GM12878 (cell line): Measurements from ENCODE around the gene SPAG7. TPM values are rescaled to one million over a fixed set of nuclear protein-coding genes. Genes with fewer than 3 reads are reported as not detected.

Experiments used
- ATAC-seq: fragments of 200-7000 bp; cut with Tn5 transposase; 3 replicates; pipeline ENCODE4 v1.9.1; 2020; ENCODE audit warnings: mild to moderate bottlenecking, moderate library complexity
- BruUV-seq: library from RNA; stranded (reverse); fragments of 400-500 nt; replicated peaks from 2 replicates; lab custom pipeline; 2021; lab: Mats Ljungman, UMichigan
- CTCF ChIA-PET: fragments of 300-600 bp; sonication (Branson Sonifier 250); formaldehyde crosslinking; extraction: SDS; loops from one replicate; lab custom pipeline; 2021; ENCODE audit warnings: inconsistent platforms; lab: Yijun Ruan, JAX
- POLR2A ChIA-PET: fragments of 350-600 bp; formaldehyde crosslinking; extraction: SDS; loops from one replicate; lab custom pipeline; 2021; ENCODE audit warnings: inconsistent platforms; lab: Charles Lee
- RAD21 ChIA-PET: fragments of 300-600 bp; sonication (Branson Sonifier 250); formaldehyde crosslinking; loops from one replicate; lab custom pipeline; 2023; ENCODE audit warnings: antibody characterized with exemption; ENCODE audit not compliant: unreplicated experiment; lab: Charles Lee
- SMC1A ChIA-PET: fragments of 300-600 bp; sonication (Branson Sonifier 250); formaldehyde crosslinking; loops from one replicate; lab custom pipeline; 2023; ENCODE audit not compliant: unreplicated experiment, uncharacterized antibody; lab: Charles Lee
- DNase-seq: peaks from one replicate; pipeline ENCODE4 v3.0.0-alpha.2; 2011; ENCODE audit warnings: low read depth, low spot score
- FAIRE-seq: peaks from 3 replicates; lab custom pipeline; 2011; peaks lifted over from hg19 to GRCh38; lab: Jason Lieb, UNC
- H2AFZ ChIP-seq: 2 replicates; pipeline ENCODE4 v1.6.0; 2011; ENCODE audit warnings: low read depth, low read length, control low read depth; ENCODE audit not compliant: control insufficient read depth
- H3K27ac ChIP-seq: 2 replicates; pipeline ENCODE4 v1.5.1; 2011; ENCODE audit warnings: control low read depth; ENCODE audit not compliant: control insufficient read depth, insufficient read depth
- H3K27me3 ChIP-seq, 2 experiments: replicated peaks in 1 of 2; 2 replicates each; pipeline versions ENCODE4 v1.6.0 to v1.6.1; 2011; ENCODE audit warnings: low read length in 1 of 2; ENCODE audit not compliant: control insufficient read depth in 2 of 2, insufficient read depth in 2 of 2
- H3K36me3 ChIP-seq, 2 experiments: 2 replicates each; pipeline ENCODE4 v1.5.1; 2011; ENCODE audit warnings: low read length in 1 of 2; ENCODE audit not compliant: control insufficient read depth in 2 of 2, insufficient read depth in 2 of 2
- H3K4me1 ChIP-seq: 2 replicates; pipeline ENCODE4 v1.6.1; 2011; ENCODE audit warnings: mild to moderate bottlenecking, low read length, moderate library complexity, mixed read lengths; ENCODE audit not compliant: control insufficient read depth, insufficient read depth
- H3K4me2 ChIP-seq: 2 replicates; pipeline ENCODE4 v1.6.0; 2011; ENCODE audit warnings: control low read depth; ENCODE audit not compliant: control insufficient read depth, insufficient read depth
- H3K4me3 ChIP-seq: fragments of 200-600 bp; sonication (generic); 2 replicates; pipeline ENCODE4 v1.5.1; 2016
- H3K79me2 ChIP-seq: 2 replicates; pipeline ENCODE4 v1.6.0; 2011; ENCODE audit warnings: low read length; ENCODE audit not compliant: control insufficient read depth, insufficient read depth
- H3K9ac ChIP-seq: 2 replicates; pipeline ENCODE4 v1.8.0; 2011; ENCODE audit warnings: low read length, control low read depth, mixed read lengths; ENCODE audit not compliant: control insufficient read depth, insufficient read depth
- H3K9me3 ChIP-seq: replicated peaks from 3 replicates; pipeline ENCODE4 v1.5.1; 2011; ENCODE audit warnings: mild to moderate bottlenecking, low read length; ENCODE audit not compliant: control insufficient read depth, insufficient read depth
- H4K20me1 ChIP-seq: 2 replicates; pipeline ENCODE4 v1.6.0; 2011; ENCODE audit not compliant: control insufficient read depth, insufficient read depth
- ASH2L ChIP-seq: fragments of 300-600, 200-600 bp; sonication (generic); IDR thresholded peaks from 2 replicates; pipeline ENCODE4 v1.6.1; 2017; ENCODE audit warnings: low read depth, mild to moderate bottlenecking, borderline replicate concordance
- BHLHE40 ChIP-seq, 2 experiments: fragments of 450-650 bp in 1 of 2; IDR thresholded peaks; 2 replicates each; pipeline ENCODE4 v1.6.1; 2011 to 2017; ENCODE audit warnings: low read depth in 2 of 2, borderline replicate concordance in 1 of 2, improper control_type of control experiment in 1 of 2, low read length in 1 of 2, mild to moderate bottlenecking in 1 of 2
- CEBPB ChIP-seq, 2 experiments: fragments of 150-350 bp in 1 of 2; IDR thresholded peaks; 2 replicates each; pipeline ENCODE4 v1.6.1; 2012 to 2014; ENCODE audit warnings: low read depth in 2 of 2, low read length in 2 of 2, borderline replicate concordance in 1 of 2, inconsistent platforms in 1 of 2
- CREM ChIP-seq: IDR thresholded peaks from 2 replicates; pipeline ENCODE4 v1.6.1; 2014; ENCODE audit warnings: antibody characterized with exemption, low read depth
- IKZF2 ChIP-seq, 2 experiments: fragments of 450-650 bp; IDR thresholded peaks; 2 replicates each; pipeline ENCODE4 v1.6.1; 2017; ENCODE audit warnings: mild to moderate bottlenecking in 2 of 2, moderate library complexity in 2 of 2
- NR2F1 ChIP-seq: fragments of 450-650 bp; conservative IDR thresholded peaks from 2 replicates; pipeline ENCODE4 v1.6.1; 2017; ENCODE audit warnings: mild to moderate bottlenecking
- POLR2AphosphoS2 ChIP-seq: IDR thresholded peaks from 2 replicates; pipeline ENCODE4 v1.6.1; 2011; ENCODE audit warnings: low read depth, mild to moderate bottlenecking, low read length, improper control_type of control experiment, moderate library complexity
- RAD51 ChIP-seq: fragments of 450-650 bp; IDR thresholded peaks from 2 replicates; pipeline ENCODE4 v1.6.1; 2016; ENCODE audit warnings: moderate library complexity, mild to moderate bottlenecking, inconsistent platforms
- SPI1 ChIP-seq: IDR thresholded peaks from 2 replicates; pipeline ENCODE4 v1.6.1; 2011; ENCODE audit warnings: low read depth, mild to moderate bottlenecking, low read length, moderate library complexity, borderline replicate concordance; ENCODE audit not compliant: insufficient read depth
- SREBF2 ChIP-seq: IDR thresholded peaks from 2 replicates; pipeline ENCODE4 v1.6.1; 2012; ENCODE audit warnings: mild to moderate bottlenecking, low read length
- SRF ChIP-seq, 2 experiments: IDR thresholded peaks; 2 replicates each; pipeline ENCODE4 v1.6.1; 2011; ENCODE audit warnings: low read depth in 2 of 2, low read length in 2 of 2, mild to moderate bottlenecking in 1 of 2, moderate library complexity in 1 of 2
- STAT1 ChIP-seq: fragments of 450-650 bp; conservative IDR thresholded peaks from 2 replicates; pipeline ENCODE4 v1.6.1; 2014; ENCODE audit warnings: antibody characterized with exemption, mild to moderate bottlenecking
- TARDBP ChIP-seq: IDR thresholded peaks from 2 replicates; pipeline ENCODE4 v1.6.1; 2016; ENCODE audit warnings: borderline replicate concordance
- ZNF384 ChIP-seq: IDR thresholded peaks from 2 replicates; pipeline ENCODE4 v1.6.1; 2012; ENCODE audit warnings: low read depth, mild to moderate bottlenecking, low read length, improper control_type of control experiment, borderline replicate concordance
- WGBS: methylation state at CpG from one replicate; pipeline ENCODE4 v1.1.6; 2016; ENCODE audit warnings: low lambda C conversion rate; ENCODE audit not compliant: insufficient replicate concordance, insufficient coverage; ENCODE audit errors: missing lambda C conversion rate; 5-methylcytosine and 5-hydroxymethylcytosine counted together
- in situ Hi-C: fragments of 300-500 bp; cut with MboI; formaldehyde crosslinking; loops from 9 replicates; pipeline ENCODE4 v1.14.3; 2018; ENCODE audit warnings: mixed read lengths
- intact Hi-C: fragments of 100-400 bp; cut with micrococcal nuclease; formaldehyde crosslinking; loops from one replicate; pipeline ENCODE4 v1.14.2; 2022; ENCODE audit not compliant: unreplicated experiment
- polyA plus RNA-seq, 11 experiments: library from polyadenylated mRNA; depleted of rRNA in 4 of 11; unstranded in 6 of 11; stranded (reverse) in 5 of 11; fragments of >200 nt; fragmentation: Nextera tagmentation in 4 of 11; fragmentation: Illumina TruSeq in 1 of 11; extraction: Ambion mirVana in 4 of 11; extraction: Trizol in 1 of 11; gene quantifications; 1 replicate in 1 of 11; 2 replicates in 10 of 11; pipeline versions ENCODE4 v1.2.1 to v1.2.3, GENCODE V29; 2011 to 2016; ENCODE audit warnings: inconsistent platforms in 2 of 11, missing spikeins in 2 of 11, low read depth in 1 of 11
- total RNA-seq, 4 experiments: library from RNA; depleted of rRNA in 3 of 4; stranded (reverse); fragments of >200 nt in 3 of 4; fragmentation: Illumina TruSeq in 1 of 4; extraction: Trizol in 1 of 4; gene quantifications; 2 replicates each; pipeline versions ENCODE4 v1.2.1 to v1.2.3, GENCODE V29; 2013 to 2021
- TF ChIP-seq, protein P1 (sequence below): fragments of 450-650 bp; IDR thresholded peaks from 2 replicates; pipeline ENCODE4 v1.6.1; 2016; ENCODE audit warnings: mild to moderate bottlenecking
- TF ChIP-seq, protein P2 (sequence below): fragments of 450-650 bp; formaldehyde crosslinking; IDR thresholded peaks from 2 replicates; pipeline ENCODE4 v1.4.0; 2022; ENCODE audit warnings: mild to moderate bottlenecking, moderate library complexity
- TF ChIP-seq, protein P3 (sequence below): fragments of 450-650 bp; IDR thresholded peaks from 2 replicates; pipeline ENCODE4 v1.6.1; 2018; ENCODE audit warnings: mild to moderate bottlenecking, low read depth, moderate library complexity; ENCODE audit not compliant: partially characterized antibody

The SPAG7 gene
- total and polyA plus RNA-seq, 10 of the 15 experiments (the other 5 are each of a cell fraction or from before 2014, with no cell fraction given) = 7.9 to 146 (median 88.7) TPM

DNA sequence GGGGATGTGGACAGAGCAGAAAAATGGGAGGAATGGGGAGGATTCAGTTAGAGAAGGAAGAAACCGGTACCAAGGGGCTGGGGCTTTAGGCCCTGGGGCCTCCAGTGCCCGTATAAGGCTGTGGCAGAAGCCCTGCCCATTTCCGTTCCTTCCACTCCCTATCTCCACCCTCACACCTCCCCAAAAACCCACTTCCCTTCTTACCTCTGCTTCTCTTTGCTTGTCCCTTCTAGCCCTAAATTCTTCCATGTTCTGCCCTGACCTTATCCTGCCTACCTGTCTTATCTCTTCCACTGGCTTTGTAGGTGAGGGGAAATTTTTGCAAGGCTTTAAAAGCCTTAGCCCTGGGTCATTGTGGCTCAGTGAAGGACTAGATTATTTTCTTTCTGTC is 23.5 kb downstream of the SPAG7 start:
- ATAC-seq = peak; percentile 42
- TF ChIP-seq, protein P1, sequence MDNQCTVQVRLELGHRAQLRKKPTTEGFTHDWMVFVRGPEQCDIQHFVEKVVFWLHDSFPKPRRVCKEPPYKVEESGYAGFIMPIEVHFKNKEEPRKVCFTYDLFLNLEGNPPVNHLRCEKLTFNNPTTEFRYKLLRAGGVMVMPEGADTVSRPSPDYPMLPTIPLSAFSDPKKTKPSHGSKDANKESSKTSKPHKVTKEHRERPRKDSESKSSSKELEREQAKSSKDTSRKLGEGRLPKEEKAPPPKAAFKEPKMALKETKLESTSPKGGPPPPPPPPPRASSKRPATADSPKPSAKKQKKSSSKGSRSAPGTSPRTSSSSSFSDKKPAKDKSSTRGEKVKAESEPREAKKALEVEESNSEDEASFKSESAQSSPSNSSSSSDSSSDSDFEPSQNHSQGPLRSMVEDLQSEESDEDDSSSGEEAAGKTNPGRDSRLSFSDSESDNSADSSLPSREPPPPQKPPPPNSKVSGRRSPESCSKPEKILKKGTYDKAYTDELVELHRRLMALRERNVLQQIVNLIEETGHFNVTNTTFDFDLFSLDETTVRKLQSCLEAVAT = peak; percentile 48
- TF ChIP-seq ZNF384 (no peak), STAT1 (no peak), IKZF2 (IDR thresholded peaks at IDR 0.05) (peak; percentile 54 to 71), SRF (IDR thresholded peaks at IDR 0.05; ENCODE audit: low read depth in 2 of 2, low read length in 2 of 2) (peak; percentile 91 to 95), RAD51 (no peak), SPI1 (peak; percentile 90), POLR2AphosphoS2 (peak; percentile 24; the same call in 1 of the 2 replicates), TARDBP (no peak), CREM (no peak), ASH2L (no peak), NR2F1 (no peak; the same call in 1 of the 2 replicates), SREBF2 (no peak), CEBPB (IDR thresholded peaks at IDR 0.05; ENCODE audit: borderline replicate concordance in 1 of 2, low read depth in 2 of 2, low read length in 2 of 2) (no peak), BHLHE40 (IDR thresholded peaks at IDR 0.05; ENCODE audit: borderline replicate concordance in 1 of 2, low read depth in 2 of 2, low read length in 1 of 2) (0 out of 4 replicates have a peak, but pooled peaks of 1 of the 2 experiments have one; percentile 26)
- TF ChIP-seq, protein P2, sequence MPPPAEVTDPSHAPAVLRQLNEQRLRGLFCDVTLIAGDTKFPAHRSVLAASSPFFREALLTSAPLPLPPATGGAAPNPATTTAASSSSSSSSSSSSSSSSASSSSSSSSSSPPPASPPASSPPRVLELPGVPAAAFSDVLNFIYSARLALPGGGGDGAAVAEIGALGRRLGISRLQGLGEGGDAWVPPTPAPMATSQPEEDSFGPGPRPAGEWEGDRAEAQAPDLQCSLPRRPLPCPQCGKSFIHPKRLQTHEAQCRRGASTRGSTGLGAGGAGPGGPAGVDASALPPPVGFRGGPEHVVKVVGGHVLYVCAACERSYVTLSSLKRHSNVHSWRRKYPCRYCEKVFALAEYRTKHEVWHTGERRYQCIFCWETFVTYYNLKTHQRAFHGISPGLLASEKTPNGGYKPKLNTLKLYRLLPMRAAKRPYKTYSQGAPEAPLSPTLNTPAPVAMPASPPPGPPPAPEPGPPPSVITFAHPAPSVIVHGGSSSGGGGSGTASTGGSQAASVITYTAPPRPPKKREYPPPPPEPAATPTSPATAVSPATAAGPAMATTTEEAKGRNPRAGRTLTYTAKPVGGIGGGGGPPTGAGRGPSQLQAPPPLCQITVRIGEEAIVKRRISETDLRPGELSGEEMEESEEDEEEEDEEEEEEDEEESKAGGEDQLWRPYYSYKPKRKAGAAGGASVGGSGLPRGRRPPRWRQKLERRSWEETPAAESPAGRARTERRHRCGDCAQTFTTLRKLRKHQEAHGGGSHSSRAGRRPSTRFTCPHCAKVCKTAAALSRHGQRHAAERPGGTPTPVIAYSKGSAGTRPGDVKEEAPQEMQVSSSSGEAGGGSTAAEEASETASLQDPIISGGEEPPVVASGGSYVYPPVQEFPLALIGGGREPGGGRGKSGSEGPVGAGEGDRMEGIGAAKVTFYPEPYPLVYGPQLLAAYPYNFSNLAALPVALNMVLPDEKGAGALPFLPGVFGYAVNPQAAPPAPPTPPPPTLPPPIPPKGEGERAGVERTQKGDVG = 0 out of 2 replicates have a peak, but pooled peaks have one; percentile 62
- TF ChIP-seq, protein P3, sequence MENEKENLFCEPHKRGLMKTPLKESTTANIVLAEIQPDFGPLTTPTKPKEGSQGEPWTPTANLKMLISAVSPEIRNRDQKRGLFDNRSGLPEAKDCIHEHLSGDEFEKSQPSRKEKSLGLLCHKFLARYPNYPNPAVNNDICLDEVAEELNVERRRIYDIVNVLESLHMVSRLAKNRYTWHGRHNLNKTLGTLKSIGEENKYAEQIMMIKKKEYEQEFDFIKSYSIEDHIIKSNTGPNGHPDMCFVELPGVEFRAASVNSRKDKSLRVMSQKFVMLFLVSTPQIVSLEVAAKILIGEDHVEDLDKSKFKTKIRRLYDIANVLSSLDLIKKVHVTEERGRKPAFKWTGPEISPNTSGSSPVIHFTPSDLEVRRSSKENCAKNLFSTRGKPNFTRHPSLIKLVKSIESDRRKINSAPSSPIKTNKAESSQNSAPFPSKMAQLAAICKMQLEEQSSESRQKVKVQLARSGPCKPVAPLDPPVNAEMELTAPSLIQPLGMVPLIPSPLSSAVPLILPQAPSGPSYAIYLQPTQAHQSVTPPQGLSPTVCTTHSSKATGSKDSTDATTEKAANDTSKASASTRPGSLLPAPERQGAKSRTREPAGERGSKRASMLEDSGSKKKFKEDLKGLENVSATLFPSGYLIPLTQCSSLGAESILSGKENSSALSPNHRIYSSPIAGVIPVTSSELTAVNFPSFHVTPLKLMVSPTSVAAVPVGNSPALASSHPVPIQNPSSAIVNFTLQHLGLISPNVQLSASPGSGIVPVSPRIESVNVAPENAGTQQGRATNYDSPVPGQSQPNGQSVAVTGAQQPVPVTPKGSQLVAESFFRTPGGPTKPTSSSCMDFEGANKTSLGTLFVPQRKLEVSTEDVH = peak; percentile 54

More for the DNA sequence above, 23.5 kb downstream of the SPAG7 start:
- Histone ChIP-seq H3K9me3 (no peaks in the 10 kb centered on the region), H3K27me3 (no peaks in the 10 kb centered on the region), H3K27ac (peak overlapping the region; percentile 100), H3K79me2 (peaks cover 87% of the 10 kb centered on the region), H3K36me3 (peaks cover 20 to 22% of the 10 kb centered on the region in 2 experiments), H3K4me1 (peaks cover 36% of the 10 kb centered on the region), H3K4me3 (peak overlapping the region; percentile 96), H3K9ac (peak overlapping the region; percentile 100), H2AFZ (no peak overlapping the region), H4K20me1 (peaks cover 5% of the 10 kb centered on the region), H3K4me2 (peak overlapping the region; percentile 55)
- DNase-seq (no peak), FAIRE-seq (no peak)
- ChIA-PET CTCF (interaction anchor here (0.6 kb wide), 1 partner anchor 23 kb away, joined by 3 read pairs; the partner anchor contains the start of gene SPAG7), POLR2A (interaction anchor here (17.5 kb wide), 1 partner anchor 21 kb away, joined by 272 read pairs; the partner anchor contains the start of gene SPAG7), SMC1A (interaction anchor here (7.1 kb wide), 1 partner anchor 23 kb away, joined by 50 read pairs; the partner anchor contains the start of gene SPAG7), RAD21 (interaction anchor here (9.8 kb wide), 1 partner anchor 21 kb away, joined by 73 read pairs; the partner anchor contains the start of gene SPAG7)
- WGBS = 0% methylated on average over 3 of the region's 3 CpGs
- intact Hi-C loops = loop anchor here (5.0 kb wide), 1 partner anchor 293 kb away; no protein-coding TSS in a partner anchor
- in situ Hi-C loops = no loop called here
- BruUV-seq = no TSS peak
